Posterior vena cava (tissue), 2 donors: Measurements from ENCODE around the gene CCDC60. TPM values are rescaled to one million over a fixed set of nuclear protein-coding genes. Genes with fewer than 3 reads are reported as not detected.

Experiments used
- DNase-seq: peaks from one replicate; pipeline ENCODE4 v3.0.0-alpha.2; 2020; ENCODE audit warnings: low spot score
- intact Hi-C, 2 donors: fragments of 100-400 bp; cut with DNase I; formaldehyde crosslinking; loops; one replicate each; pipeline versions ENCODE4 v1.14.1 to v1.14.2; 2022 to 2023
- total RNA-seq, 2 donors: library from RNA; stranded (reverse); fragmentation: NEBNext Ultra II Directional; extraction: Animal tissue kit (Norgen Biotek cat#: 25700); gene quantifications; one replicate each; pipeline ENCODE4 v1.2.1, GENCODE V29; 2021
- donor health status: DM: yes; HTN: yes; CAD: no.
- donor health status: DM: yes; HTN: yes; CAD: no.

The CCDC60 gene
- total RNA-seq, 2 donors from 2014 or later = not detected

DNA sequence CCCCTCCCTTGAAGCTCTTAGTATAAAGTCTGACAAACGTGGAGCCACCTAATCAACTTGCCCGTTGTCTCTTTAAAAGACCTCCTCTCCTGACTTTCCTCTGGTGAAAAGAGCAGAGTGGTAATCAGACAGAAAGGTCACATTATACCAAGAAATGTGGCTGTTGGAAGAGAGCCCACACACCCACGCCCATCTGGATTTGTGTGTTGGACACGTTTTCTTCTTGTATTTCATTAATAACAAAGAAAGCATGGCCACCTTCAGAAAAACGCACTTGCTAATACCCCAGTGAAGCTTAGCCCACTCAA, 41.3 kb downstream of the CCDC60 start:
- intact Hi-C loops = no loop called here
- no peak for DNase-seq

DNA sequence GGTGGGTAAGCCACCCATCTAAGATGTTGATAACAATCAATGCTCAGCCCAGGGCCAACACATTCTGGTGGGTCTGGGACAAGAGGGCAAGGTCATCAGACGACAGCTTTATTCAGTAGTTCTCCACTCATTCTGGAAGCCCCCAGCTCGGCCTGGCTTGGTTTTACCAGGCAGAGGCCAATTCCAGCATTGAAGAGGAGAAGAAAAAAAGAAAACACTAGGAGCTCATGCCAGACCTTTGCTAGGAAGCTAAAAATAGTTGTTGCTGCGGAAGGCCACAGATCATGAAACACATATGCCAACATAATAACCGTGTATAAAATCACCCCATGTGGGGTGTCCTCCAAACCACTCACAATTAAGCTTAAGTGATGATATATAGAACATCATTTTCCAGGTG, 44.4 kb downstream of the CCDC60 start:
- intact Hi-C loops = no loop called here
- DNase-seq = no peak

DNA sequence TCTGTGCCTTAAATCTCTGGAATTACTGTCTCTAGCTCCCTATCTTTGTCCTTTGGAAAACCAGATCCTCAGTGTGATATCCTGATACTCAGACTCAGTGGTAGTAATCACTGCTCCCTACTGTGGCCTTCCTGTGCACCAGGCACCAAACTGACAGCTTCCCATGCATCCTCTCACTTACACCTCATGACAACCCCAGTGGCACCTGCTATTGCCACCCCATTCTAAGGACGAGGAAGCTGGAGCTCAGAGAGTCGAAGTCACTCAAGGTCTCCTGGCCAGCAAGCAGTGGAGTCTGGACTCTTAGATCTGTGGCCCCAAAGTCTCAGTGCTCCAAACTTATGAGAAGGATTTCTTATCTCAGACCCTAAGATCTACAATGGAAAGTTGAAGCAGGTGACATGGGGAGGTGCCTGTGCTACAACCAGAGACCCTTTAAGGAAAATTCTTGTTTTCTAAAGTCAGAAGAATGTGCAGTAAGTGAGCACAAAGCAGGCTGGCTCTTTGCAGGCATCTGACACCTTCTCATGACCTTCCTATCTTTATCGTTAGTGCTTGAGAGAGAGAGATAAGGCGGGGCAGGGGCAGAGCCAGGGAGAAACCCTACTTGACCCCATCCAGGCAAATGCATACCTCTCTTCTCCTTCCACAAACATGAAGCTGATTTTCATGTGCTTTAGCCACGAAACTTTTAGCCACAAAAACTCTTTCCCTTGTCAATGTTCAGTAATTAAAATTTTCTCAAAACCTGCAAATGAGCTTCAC, 47.1 kb downstream of the CCDC60 start:
- intact Hi-C loops = no loop called here
- no peak for DNase-seq

DNA sequence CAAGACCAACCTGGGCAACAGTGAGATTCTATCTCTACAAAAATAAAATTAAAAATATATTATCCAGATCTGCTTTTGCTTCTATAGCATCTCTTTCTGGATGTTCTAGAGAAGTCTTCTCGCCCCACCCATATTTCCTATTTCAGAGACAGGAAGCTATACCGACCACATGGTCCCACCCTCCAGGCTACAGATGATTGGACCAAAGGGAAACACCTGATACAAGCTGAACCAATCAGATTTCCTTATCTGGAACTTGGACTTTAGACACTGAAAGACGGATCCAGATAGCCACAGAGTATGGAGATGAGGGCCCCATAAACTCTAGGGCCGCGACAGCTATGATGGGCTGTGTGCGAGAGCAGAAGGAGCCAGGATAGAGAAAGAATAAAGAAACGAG, 48.7 kb downstream of the CCDC60 start:
- no peak for DNase-seq
- intact Hi-C loops = no loop called here

DNA sequence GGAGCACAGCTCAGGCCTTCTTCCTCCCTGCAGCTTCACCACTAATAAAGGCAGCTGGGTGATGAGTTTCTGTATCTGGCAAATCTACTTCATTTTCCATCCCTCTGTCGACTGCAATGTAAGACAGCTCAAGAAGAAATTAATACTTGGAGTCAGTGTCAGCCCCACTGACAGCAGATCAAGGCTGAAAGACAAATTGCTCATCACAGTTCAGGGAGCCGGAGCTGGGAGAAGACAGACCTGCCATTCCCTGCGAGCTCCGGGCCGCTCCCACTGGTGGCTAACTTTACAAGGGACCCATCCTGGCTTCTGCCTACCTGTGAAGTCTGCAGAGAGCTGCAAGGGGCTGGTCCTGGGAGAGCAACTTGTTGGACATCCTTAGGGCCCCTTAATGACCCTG, 49.8 kb downstream of the CCDC60 start:
- intact Hi-C loops = no loop called here
- no peak for DNase-seq

DNA sequence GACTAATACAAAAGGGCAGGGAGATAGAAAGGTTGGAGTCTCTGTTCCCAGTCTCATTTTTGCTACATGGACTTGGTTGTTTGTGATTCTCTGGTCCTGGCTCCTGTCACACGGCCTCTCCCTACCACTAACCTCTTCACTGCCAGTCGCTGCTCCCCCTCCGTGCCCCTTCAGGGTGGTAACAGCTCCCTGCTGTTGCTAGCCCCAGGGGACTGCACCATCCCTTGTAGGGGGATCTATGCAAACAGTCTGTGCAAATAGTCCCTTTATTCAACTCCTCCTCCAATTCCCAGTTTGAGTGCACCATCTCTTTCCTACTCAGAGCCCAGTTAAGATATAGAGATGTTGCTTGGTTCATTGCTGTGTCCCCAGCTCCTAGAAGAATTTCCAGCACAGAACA, 51.1 kb downstream of the CCDC60 start:
- DNase-seq = no peak
- intact Hi-C loops = no loop called here

DNA sequence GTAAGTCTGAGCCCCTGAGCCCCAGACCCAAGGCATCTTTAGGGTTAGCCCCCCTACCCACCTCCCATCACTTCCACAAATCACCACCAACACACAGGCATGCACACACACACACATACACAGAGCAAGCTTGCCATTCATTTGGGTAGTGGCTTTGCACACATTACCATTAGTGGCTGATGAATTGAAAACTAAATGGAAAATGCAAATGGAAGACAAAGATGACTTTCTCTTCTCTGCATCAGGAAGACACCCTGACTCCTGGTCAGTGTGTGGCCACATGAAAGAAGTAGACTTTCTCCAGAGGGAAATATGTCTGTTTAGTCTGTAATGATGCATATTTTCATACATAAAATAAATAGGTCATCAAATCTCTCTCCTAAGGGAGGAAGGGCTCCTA, 55.2 kb downstream of the CCDC60 start:
- intact Hi-C loops = no loop called here
- no peak for DNase-seq

DNA sequence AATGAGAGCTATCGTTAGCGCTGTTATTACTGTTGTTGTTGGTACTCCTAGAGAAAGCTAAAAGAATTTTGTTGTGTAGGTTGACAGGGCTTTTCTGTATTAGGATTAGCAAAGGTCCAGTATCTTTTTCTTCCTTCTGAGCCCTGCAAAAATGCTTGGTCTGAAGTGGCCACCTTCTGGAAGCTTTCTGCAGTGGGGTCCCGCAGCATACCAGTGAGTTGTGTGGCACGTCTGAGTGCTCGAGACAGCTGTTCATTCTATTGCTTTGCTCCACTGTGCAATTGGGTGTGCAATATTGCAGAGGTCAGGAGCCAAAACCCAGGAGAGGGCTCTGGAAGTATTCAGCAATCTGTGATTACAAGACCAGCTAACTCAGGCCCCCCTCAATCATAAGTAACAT, 57.1 kb downstream of the CCDC60 start:
- intact Hi-C loops = no loop called here
- no peak for DNase-seq

DNA sequence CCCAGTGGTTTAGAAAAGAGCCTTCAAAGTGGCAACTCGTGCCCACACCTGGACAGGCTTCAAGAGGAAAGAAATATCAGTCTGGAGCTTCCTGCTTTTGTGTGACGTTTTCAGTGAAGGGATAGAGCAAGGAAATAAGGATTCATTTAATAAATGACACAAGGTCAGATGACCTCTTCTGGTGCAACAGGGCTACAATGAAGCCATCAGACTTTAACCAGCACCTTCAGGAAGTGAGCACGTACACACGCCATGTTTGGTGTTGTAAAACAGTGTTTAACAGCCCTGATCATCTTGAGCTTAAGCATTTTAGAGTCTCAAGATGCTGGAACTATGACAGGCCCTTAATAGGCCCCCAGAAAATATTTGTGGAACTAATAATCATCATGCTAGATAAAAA, 59.1 kb downstream of the CCDC60 start:
- intact Hi-C loops = no loop called here
- DNase-seq = no peak

DNA sequence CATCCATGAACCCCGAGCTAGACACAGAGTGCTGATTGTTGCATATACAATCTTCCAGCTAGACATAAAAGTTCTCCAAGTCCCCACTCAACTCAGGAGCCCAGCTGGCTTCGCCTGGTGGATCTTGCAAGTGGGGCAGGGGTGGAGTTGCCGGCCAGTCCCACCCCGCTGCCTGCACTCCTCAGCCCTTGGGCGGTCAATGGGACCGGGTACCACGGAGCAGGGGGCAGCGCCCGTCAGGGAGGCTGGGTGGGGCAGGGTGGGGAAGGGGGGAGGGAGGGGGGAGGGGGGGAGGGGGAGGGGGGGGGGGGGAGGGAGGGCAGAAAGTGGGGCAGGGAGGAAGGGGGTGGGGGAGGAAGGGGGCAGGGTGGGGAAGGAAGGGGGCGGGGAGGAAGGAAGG, 63.0 kb downstream of the CCDC60 start:
- DNase-seq = no peak
- intact Hi-C loops = no loop called here

DNA sequence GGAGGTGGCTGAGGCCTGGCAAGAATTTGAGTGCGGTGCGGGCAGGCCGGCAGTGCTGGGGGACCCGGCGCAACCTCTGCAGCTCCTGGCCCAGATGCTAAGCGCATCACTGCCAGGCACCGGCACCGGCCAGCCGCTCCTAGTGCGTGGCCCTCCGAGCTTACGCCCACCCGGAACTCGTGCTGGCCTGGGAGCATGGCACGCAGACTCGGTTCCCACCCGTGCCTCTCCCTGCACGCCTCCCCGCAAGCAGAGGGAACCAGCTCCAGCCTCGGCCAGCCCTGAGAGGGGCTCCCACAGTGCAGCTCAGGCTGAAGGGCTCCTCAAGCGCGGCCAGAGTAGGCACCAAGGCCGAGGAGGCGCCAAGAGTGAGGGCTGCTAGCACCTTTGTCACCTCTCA, 63.7 kb downstream of the CCDC60 start:
- DNase-seq = no peak
- intact Hi-C loops = no loop called here

DNA sequence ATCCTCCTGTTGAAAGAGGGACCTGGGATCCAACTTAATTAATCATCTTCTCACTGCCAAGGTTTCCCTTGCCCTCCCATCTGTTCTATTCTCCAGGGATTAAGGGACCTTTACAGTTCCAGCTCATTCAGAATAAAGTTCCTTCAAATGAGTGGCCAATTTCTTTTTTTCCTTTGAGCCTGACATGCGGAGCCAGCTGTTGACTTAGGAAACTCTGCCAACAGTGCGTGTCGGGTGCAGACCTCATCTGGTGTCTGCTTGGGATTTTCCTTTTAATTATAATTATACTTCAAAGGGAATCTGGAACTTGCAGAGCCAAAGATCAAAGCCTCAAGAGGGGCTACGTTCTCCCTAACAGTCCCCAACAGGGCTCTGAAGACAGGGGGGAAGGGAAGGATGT, 64.8 kb downstream of the CCDC60 start:
- intact Hi-C loops = no loop called here
- no peak for DNase-seq

DNA sequence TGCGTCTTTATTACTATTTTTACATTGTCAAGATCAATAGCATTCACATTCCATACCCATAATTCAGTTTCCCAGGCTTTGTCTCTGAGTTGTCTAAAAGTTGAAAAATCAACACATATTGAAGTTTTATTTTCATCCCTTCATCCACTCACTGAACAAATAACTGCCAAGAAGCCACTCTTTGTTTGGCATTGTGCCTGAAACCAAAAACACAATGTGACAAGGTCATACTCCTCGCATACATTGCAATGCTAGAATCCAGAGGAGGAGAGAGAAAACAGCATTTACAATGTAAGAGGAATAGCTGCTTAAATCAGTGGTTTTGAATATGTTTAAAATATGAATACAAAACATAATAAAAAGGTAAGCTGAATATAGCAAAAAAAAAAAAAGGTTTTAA, 71.8 kb downstream of the CCDC60 start:
- intact Hi-C loops = no loop called here
- DNase-seq = no peak

DNA sequence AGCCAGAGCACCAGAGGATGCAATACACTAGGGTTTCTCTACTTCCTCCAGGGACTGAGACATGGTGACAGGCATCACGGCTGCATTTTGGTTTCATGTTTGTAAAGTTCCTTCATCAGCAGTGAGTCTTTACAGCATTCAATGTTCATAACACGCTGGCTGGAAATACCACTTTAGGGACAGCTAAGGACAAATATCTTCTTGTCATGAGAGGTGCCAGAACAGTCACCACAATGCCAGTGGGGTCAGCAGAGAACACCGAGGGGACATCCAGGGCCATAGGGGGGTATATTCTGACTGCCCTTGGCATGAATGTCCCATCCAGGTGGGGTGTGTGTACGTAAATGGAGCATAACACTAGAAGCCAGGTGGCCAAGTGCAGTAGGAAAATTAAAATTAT, 72.3 kb downstream of the CCDC60 start:
- intact Hi-C loops = no loop called here
- no peak for DNase-seq

DNA sequence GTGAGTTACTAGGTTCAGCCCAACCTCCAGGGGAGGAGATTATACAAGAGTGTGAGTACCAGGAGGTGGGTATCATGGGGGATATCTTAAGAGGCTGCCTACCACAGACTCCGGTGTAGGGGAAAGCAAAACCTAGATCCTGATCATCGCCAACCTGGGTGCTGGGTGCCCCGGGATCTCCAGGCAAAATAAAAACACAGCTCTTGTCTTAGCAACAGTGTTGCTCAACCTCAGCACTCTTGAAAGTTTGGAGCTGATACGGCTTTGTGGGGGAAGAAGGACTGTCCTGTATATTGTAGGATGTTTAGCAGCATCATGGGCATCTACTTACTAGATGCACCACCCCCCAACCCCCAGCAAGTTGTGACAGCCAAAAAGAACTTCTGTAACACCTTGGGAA, 74.5 kb downstream of the CCDC60 start:
- no peak for DNase-seq
- intact Hi-C loops = loop anchor here in 1 of 2 donors (1.0 kb wide), 1 partner anchor 294 kb away; no protein-coding TSS in a partner anchor

DNA sequence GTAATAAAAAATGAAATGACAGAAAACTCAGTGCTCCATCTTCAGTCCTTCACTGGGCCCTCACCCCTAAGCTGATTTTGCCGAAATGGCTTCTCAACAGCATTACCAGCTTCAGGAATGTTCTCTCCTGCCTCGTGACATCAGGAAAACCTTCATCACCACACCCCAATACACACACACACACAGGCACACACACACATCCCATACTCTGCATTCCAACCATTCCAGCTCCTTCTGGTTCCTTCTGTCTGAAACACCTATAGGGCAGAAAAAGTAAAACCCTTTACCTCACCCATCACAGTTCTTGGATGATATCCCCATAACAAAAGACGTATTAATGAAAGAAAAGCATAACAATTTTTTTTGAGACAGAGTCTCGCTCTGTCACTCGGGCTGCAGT, 75.9 kb downstream of the CCDC60 start:
- intact Hi-C loops = no loop called here
- DNase-seq = no peak

DNA sequence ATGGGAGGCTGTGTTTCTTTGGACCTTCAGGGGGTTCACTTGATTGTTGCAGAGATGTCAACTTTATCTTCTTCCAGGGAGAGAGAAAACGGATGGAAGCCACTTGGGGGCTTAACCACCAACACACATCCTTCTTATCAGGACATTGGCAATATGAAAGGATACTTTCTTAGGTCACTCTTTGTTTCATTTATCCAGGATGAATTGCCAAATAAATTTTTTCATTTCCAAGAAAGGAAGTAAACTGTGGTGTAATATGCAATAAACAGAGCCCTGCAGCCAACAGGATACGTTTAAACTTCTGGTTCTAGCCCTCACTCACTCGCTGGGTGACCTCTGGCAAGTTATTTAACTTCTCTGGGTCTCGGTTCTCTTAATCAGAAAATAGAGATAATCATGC, 77.8 kb downstream of the CCDC60 start:
- intact Hi-C loops = loop anchor here in 1 of 2 donors (2.0 kb wide), 1 partner anchor 298 kb away; no protein-coding TSS in a partner anchor
- no peak for DNase-seq

DNA sequence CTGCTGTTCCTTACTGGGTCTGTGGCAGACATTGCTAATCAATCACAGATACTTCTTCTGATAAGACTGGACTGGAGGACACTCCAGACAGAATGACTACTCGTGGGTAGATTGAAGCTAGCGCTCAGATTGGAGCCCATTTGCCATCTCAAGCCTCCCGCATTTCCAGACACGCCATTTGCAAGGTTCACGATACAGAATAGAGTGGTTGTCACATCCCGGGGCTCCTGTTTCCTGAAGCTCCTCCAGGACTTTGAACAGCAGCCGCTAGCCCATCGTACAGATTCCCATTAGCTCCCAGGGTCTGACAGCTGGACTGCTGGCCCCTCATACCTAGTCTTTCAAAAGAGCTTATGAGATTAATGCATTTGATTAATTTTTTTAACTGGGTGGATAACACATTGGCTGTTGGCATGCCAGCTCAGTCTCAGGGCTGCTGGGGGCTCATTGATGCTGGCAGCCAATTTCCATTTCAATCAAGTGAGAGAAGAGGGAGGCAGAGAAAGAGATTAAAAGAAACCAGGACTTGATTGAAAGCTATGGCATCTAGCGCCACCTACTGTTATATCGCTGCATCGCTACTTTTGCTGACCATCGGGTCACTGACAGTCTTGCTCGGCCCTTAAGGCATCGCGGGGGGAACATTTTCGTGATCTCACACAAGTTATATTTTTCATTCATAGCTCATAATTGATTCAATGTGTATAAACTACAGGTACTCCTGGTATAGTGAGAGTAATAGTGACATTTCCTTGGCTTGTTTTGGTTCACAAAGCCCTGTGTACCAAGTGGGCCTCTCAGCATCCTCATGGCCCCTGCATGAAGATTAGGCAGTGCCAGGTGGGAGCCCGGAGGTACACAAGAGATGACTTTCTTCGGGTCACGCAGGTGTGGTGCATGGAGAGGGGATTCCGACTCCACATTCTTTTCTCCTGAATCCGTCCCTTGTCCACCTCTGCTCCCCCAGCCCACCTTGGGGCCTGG, 78.6 kb downstream of the CCDC60 start:
- intact Hi-C loops = loop anchor here in 1 of 2 donors (2.0 kb wide), 1 partner anchor 298 kb away; no protein-coding TSS in a partner anchor
- DNase-seq = peak; percentile 80

DNA sequence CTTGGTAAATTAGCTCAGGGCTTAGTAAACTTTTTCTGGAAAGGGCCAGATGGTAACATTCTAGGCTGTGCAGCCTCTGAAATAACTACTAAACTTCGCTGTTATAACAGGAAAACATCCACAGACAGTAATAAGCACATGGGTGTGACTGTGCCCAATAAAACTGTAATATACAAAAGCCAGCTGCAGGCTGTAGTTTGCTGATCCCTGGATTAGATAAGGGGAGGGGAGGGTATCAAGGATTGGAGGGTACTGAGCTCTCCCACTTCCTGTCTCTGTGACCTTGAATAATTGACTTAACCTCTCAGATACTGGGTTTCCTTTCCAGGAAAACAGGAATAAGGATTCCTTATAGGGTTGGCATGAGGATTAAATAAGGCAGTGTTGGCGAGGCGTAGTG, 81.2 kb downstream of the CCDC60 start:
- intact Hi-C loops = no loop called here
- DNase-seq = no peak

DNA sequence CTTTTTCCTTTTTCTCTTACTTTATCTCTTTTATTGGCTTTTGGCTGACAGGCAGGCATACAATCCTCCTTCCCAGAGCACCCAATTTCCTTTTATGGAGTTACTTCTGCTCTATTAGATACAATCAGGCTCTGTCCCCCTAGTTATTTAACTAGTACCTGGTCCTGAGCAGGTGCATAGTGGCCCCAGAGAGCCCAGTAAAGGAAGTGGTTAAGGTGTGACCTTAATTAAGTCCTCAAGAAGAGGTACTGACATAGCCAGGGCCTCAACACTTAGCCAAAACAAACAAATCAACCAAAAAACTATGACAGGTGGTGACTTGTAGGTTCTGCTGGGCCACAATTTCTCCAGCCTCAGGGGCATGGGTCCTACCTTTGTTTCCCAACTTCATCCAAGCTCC, 82.9 kb downstream of the CCDC60 start:
- DNase-seq = no peak
- intact Hi-C loops = no loop called here

DNA sequence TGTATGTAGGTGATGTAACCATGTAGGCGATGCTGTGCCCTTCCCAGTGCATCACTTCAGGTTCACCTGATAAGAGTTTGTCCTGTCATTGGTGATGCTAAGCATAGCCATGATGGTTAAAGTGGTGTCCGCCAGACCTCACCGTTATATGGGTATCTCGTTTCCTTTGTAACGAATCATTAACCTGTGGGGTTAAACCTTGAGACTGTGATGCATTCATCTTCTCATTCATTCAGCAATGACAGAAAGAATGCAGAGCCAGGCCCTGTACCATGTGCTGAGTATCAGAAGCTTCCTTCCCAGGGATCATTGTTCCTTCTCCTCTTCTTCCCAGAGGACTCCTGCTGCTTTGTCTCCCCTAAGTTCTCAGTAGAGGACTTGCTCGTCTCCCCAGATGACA, 84.9 kb downstream of the CCDC60 start:
- no peak for DNase-seq
- intact Hi-C loops = no loop called here
